HL-60 (cell line): ENCODE measurements around the gene CDC42BPA.

Experiments
- CTCF ChIP-seq: IDR thresholded peaks from one replicate; pipeline ENCODE4 v1.5.1; 2011; ENCODE audit warnings: low read length, control low read depth, inconsistent platforms; ENCODE audit not compliant: insufficient read depth
- TF ChIP-seq, protein P1 (sequence below): IDR thresholded peaks from 2 replicates; pipeline ENCODE4 v1.6.1; 2012; ENCODE audit warnings: low read depth; ENCODE audit not compliant: insufficient replicate concordance

GRCh38 chr1:227033880-227034279 lies 284.4 kb downstream of the CDC42BPA start:
- TF ChIP-seq CTCF = no peak
- TF ChIP-seq, protein P1, sequence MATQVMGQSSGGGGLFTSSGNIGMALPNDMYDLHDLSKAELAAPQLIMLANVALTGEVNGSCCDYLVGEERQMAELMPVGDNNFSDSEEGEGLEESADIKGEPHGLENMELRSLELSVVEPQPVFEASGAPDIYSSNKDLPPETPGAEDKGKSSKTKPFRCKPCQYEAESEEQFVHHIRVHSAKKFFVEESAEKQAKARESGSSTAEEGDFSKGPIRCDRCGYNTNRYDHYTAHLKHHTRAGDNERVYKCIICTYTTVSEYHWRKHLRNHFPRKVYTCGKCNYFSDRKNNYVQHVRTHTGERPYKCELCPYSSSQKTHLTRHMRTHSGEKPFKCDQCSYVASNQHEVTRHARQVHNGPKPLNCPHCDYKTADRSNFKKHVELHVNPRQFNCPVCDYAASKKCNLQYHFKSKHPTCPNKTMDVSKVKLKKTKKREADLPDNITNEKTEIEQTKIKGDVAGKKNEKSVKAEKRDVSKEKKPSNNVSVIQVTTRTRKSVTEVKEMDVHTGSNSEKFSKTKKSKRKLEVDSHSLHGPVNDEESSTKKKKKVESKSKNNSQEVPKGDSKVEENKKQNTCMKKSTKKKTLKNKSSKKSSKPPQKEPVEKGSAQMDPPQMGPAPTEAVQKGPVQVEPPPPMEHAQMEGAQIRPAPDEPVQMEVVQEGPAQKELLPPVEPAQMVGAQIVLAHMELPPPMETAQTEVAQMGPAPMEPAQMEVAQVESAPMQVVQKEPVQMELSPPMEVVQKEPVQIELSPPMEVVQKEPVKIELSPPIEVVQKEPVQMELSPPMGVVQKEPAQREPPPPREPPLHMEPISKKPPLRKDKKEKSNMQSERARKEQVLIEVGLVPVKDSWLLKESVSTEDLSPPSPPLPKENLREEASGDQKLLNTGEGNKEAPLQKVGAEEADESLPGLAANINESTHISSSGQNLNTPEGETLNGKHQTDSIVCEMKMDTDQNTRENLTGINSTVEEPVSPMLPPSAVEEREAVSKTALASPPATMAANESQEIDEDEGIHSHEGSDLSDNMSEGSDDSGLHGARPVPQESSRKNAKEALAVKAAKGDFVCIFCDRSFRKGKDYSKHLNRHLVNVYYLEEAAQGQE = no peak
